CD4-positive, alpha-beta T cell treated with Interleukin-6 at 100 ng/mL for 8 hours (primary cell): ENCODE data around the gene CDK6.

Experiments used
- DNase-seq: peaks from one replicate; pipeline ENCODE4 v3.0.0-alpha.2; 2020; ENCODE audit warnings: mixed read lengths, low spot score

The CDK6 gene

GRCh38 chr7:92680442-92680841 is 155.9 kb downstream of the CDK6 start:
- no peak for DNase-seq

GRCh38 chr7:92678291-92678920 is 158.0 kb downstream of the CDK6 start:
- no peak for DNase-seq

GRCh38 chr7:92674379-92674778 is 162.0 kb downstream of the CDK6 start:
- DNase-seq, result no peak

GRCh38 chr7:92671505-92672169 is 164.7 kb downstream of the CDK6 start:
- no peak for DNase-seq

- no peak for DNase-seq
Measured at GRCh38 chr7:92670204-92670851, 166.0 kb downstream of the CDK6 start.

- DNase-seq, result no peak
Measured at GRCh38 chr7:92669616-92670165, 166.7 kb downstream of the CDK6 start.

- DNase-seq, result no peak
Measured at GRCh38 chr7:92668564-92668963, 167.8 kb downstream of the CDK6 start.

GRCh38 chr7:92667816-92668535 is 168.4 kb downstream of the CDK6 start:
- no peak for DNase-seq

- DNase-seq, result no peak
Measured at GRCh38 chr7:92665926-92666325, 170.4 kb downstream of the CDK6 start.

GRCh38 chr7:92661651-92662050 is 174.7 kb downstream of the CDK6 start:
- DNase-seq, result no peak

GRCh38 chr7:92658671-92659070 is 177.7 kb downstream of the CDK6 start:
- DNase-seq, result no peak

GRCh38 chr7:92657391-92657790 is 179.0 kb downstream of the CDK6 start:
- DNase-seq, result no peak

GRCh38 chr7:92656121-92656520 is 180.3 kb downstream of the CDK6 start:
- no peak for DNase-seq

- DNase-seq, result no peak
Measured at GRCh38 chr7:92655346-92655884, 181.0 kb downstream of the CDK6 start.

- no peak for DNase-seq
Measured at GRCh38 chr7:92653136-92653535, 183.2 kb downstream of the CDK6 start.

GRCh38 chr7:92652536-92652935 is 183.8 kb downstream of the CDK6 start:
- DNase-seq, result no peak

- no peak for DNase-seq
Measured at GRCh38 chr7:92650391-92650790, 186.0 kb downstream of the CDK6 start.

GRCh38 chr7:92648067-92648466 is 188.3 kb downstream of the CDK6 start:
- DNase-seq, result no peak

- no peak for DNase-seq
Measured at GRCh38 chr7:92647652-92648051, 188.7 kb downstream of the CDK6 start.

GRCh38 chr7:92647011-92647625 is 189.3 kb downstream of the CDK6 start:
- no peak for DNase-seq

- DNase-seq, result no peak
Measured at GRCh38 chr7:92645114-92646061, 191.0 kb downstream of the CDK6 start.
